Mammary epithelial cell (primary cell): Measurements from ENCODE around the gene TASOR2.

Experiments used
- CTCF ChIP-seq, 2 donors: IDR thresholded peaks in 1 of 2; conservative IDR thresholded peaks in 1 of 2; 2 replicates each; pipeline ENCODE4 v1.5.1; 2011 to 2012; ENCODE audit warnings: inconsistent platforms in 2 of 2, low read length in 2 of 2, mild to moderate bottlenecking in 2 of 2, control low read depth in 1 of 2, low read depth in 1 of 2; ENCODE audit not compliant: insufficient read depth in 1 of 2; ENCODE audit errors: extremely low read depth in 1 of 2
- EZH2 ChIP-seq: IDR thresholded peaks from 2 replicates; pipeline ENCODE4 v1.6.1; 2012; ENCODE audit warnings: low read length, inconsistent platforms, borderline replicate concordance

DNA sequence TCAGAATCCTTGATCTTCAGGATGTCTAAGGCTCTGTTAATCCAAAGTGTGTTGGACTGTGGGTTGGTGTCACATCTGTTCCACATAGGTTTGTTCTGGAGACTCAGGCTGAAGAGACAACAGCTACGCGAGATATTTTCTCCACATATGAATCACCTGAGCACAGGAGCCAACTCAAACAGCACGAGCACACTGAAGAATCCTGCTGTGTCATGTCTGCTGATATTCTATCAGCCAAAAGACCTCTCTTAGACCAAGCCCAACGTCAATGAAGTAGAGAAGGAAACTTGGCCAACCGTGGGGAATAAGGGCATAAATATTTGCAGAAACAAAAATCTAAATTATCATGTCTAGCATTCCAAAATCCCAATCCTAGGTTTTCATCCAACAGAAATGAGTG is 2.7 kb upstream of the TASOR2 start:
- TF ChIP-seq CTCF (conservative IDR thresholded peaks at IDR 0.05 in 1 of 2, IDR thresholded peaks at IDR 0.05 in 1 of 2; ENCODE audit: extremely low read depth in 1 of 2, insufficient read depth in 1 of 2, low read depth in 1 of 2, low read length in 2 of 2): no peak
- TF ChIP-seq EZH2: no peak
